DMS153 treated with DMSO at 0.1 percent for 48 hours (cell line): ENCODE measurements around the gene PITRM1.
"Not testable (repeated sequence)": the region's sequence is repeated elsewhere in the genome, so short reads cannot be mapped to it uniquely, and the experiment has no call there.

ENCODE experiments used
- DNase-seq: peaks from one replicate; lab custom pipeline; 2025; ENCODE audit not compliant: unreplicated experiment; lab: John Stamatoyannopoulos, UW

Gene PITRM1

GRCh38 chr10:3172446-3173170 lies at the start of gene PITRM1:
PITRM1 (minus strand) TSS chr10:3172782; CDS start chr10:3172772, 10 bp downstream.
- DNase-seq, result peak; percentile 82

- no peak for DNase-seq
These were observed 49.5 kb upstream of the PITRM1 start for GRCh38 chr10:3222068-3222467.

GRCh38 chr10:3221601-3222000 lies 49.0 kb upstream of the PITRM1 start:
- not testable (repeated sequence) for DNase-seq

GRCh38 chr10:3220853-3221252 lies 48.3 kb upstream of the PITRM1 start:
- no peak for DNase-seq

GRCh38 chr10:3219021-3219628 lies 46.5 kb upstream of the PITRM1 start:
- DNase-seq, result not testable (repeated sequence)

GRCh38 chr10:3217853-3218252 lies 45.3 kb upstream of the PITRM1 start:
- DNase-seq, result no peak

GRCh38 chr10:3217301-3217700 lies 44.7 kb upstream of the PITRM1 start:
- DNase-seq, result no peak

GRCh38 chr10:3215153-3215775 lies 42.7 kb upstream of the PITRM1 start:
- no peak for DNase-seq

GRCh38 chr10:3213758-3214515 lies 41.4 kb upstream of the PITRM1 start:
- DNase-seq, result no peak

GRCh38 chr10:3213208-3213607 lies 40.6 kb upstream of the PITRM1 start:
- no peak for DNase-seq

GRCh38 chr10:3210251-3210877 lies 37.8 kb upstream of the PITRM1 start:
- no peak for DNase-seq

- no peak for DNase-seq
These were observed 36.2 kb upstream of the PITRM1 start for GRCh38 chr10:3208481-3209406.

GRCh38 chr10:3207351-3207750 lies 34.8 kb upstream of the PITRM1 start:
- DNase-seq, result no peak

GRCh38 chr10:3206511-3207157 lies 34.1 kb upstream of the PITRM1 start:
- no peak for DNase-seq

GRCh38 chr10:3203972-3204371 lies 31.4 kb upstream of the PITRM1 start:
- DNase-seq, result no peak

GRCh38 chr10:3203016-3203811 lies 30.6 kb upstream of the PITRM1 start:
- no peak for DNase-seq

- no peak for DNase-seq
These were observed 29.2 kb upstream of the PITRM1 start for GRCh38 chr10:3201796-3202195.

- DNase-seq, result no peak
These were observed 26.9 kb upstream of the PITRM1 start for GRCh38 chr10:3199488-3199887.

- no peak for DNase-seq
These were observed 26.3 kb upstream of the PITRM1 start for GRCh38 chr10:3198900-3199299.
